PC-3 (cell line): ENCODE data around the gene MARS2. TPM values are rescaled to one million over a fixed set of nuclear protein-coding genes. Genes with fewer than 3 reads are reported as not detected.
A peak's percentile ranks its signal among the peaks of the same experiment; 100 is the strongest.
"Not testable (repeated sequence)": the region's sequence is repeated elsewhere in the genome, so short reads cannot be mapped to it uniquely, and the experiment has no call there.

Experiments
- ATAC-seq: fragments of 200-7000 bp; cut with Tn5 transposase; 2 replicates; pipeline ENCODE4 v1.9.1; 2020; ENCODE audit warnings: mild to moderate bottlenecking, moderate library complexity
- BruUV-seq: library from RNA; stranded (reverse); fragments of 400-500 nt; replicated peaks from 2 replicates; lab custom pipeline; 2021; lab: Mats Ljungman, UMichigan
- CTCF ChIA-PET: fragments of 300-600 bp; sonication (Branson Sonifier 250); formaldehyde crosslinking; loops from one replicate; lab custom pipeline; 2022; ENCODE audit warnings: antibody characterized with exemption; lab: Charles Lee
- POLR2A ChIA-PET: fragments of 300-600 bp; sonication (Branson Sonifier 250); formaldehyde crosslinking; loops from one replicate; lab custom pipeline; 2022; ENCODE audit warnings: antibody characterized with exemption; ENCODE audit not compliant: unreplicated experiment; lab: Charles Lee
- DNase-seq: peaks from one replicate; pipeline ENCODE4 v3.0.0-alpha.2; 2015
- H2AFZ ChIP-seq: fragments of 300-600 bp; sonication (generic); 2 replicates; pipeline ENCODE4 v1.6.0; 2016; ENCODE audit warnings: antibody characterized with exemption, low read length
- H3F3A ChIP-seq: fragments of 300-600 bp; sonication (generic); one replicate; pipeline ENCODE4 v1.6.0; 2017; ENCODE audit warnings: antibody characterized with exemption, low read length, control low read depth, mild to moderate bottlenecking; ENCODE audit not compliant: unreplicated experiment
- H3K27ac ChIP-seq: fragments of 300-600 bp; sonication (generic); 2 replicates; pipeline ENCODE4 v1.5.1; 2016; ENCODE audit warnings: mild to moderate bottlenecking, low read length
- H3K27me3 ChIP-seq: fragments of 300-600 bp; sonication (generic); 2 replicates; pipeline ENCODE4 v1.6.1; 2016; ENCODE audit warnings: low read length, mixed read lengths
- H3K36me3 ChIP-seq: fragments of 300-600 bp; sonication (generic); 2 replicates; pipeline ENCODE4 v1.6.1; 2016; ENCODE audit warnings: low read depth, mixed run types, low read length, mixed read lengths
- H3K4me1 ChIP-seq: fragments of 300-600 bp; sonication (generic); 2 replicates; pipeline ENCODE4 v1.5.1; 2016; ENCODE audit warnings: low read length; ENCODE audit not compliant: insufficient read depth
- H3K4me2 ChIP-seq: fragments of 300-600 bp; sonication (generic); 2 replicates; pipeline ENCODE4 v1.6.0; 2016; ENCODE audit warnings: low read length
- H3K4me3 ChIP-seq: fragments of 300-600 bp; sonication (generic); 2 replicates; pipeline ENCODE4 v1.5.1; 2016; ENCODE audit warnings: mild to moderate bottlenecking, low read length, mixed read lengths
- H3K79me2 ChIP-seq: fragments of 300-600 bp; sonication (generic); 2 replicates; pipeline ENCODE4 v1.6.1; 2017; ENCODE audit warnings: low read length, mixed read lengths
- H3K9ac ChIP-seq: fragments of 300-600 bp; sonication (generic); 2 replicates; pipeline ENCODE4 v1.6.0; 2016; ENCODE audit warnings: mild to moderate bottlenecking, low read length
- H3K9me2 ChIP-seq: fragments of 300-600 bp; sonication (generic); replicated peaks from 2 replicates; pipeline ENCODE4 v1.6.1; 2016; ENCODE audit warnings: mixed run types, low read length, mixed read lengths
- H3K9me3 ChIP-seq: fragments of 300-600 bp; sonication (generic); 2 replicates; pipeline ENCODE4 v1.6.1; 2016; ENCODE audit warnings: low read length, mixed read lengths
- H4K20me1 ChIP-seq: fragments of 300-600 bp; sonication (generic); 2 replicates; pipeline ENCODE4 v1.6.1; 2016; ENCODE audit warnings: low read length, mixed read lengths
- EZH2 ChIP-seq: fragments of 300-600 bp; sonication (generic); IDR thresholded peaks from one replicate; pipeline ENCODE4 v1.6.1; 2017; ENCODE audit warnings: antibody characterized with exemption, mild to moderate bottlenecking, low read length; ENCODE audit not compliant: unreplicated experiment
- EZH2phosphoT487 ChIP-seq: fragments of 300-600 bp; sonication (generic); IDR thresholded peaks from 2 replicates; pipeline ENCODE4 v1.6.1; 2018; ENCODE audit warnings: mild to moderate bottlenecking, antibody characterized with exemption, low read length, borderline replicate concordance
- intact Hi-C: fragments of 100-400 bp; cut with micrococcal nuclease; formaldehyde crosslinking; loops from 2 replicates; pipeline ENCODE4 v1.9.0; 2023
- total RNA-seq: library from RNA; depleted of rRNA; stranded (reverse); fragments of >200 nt; gene quantifications from 2 replicates; pipeline ENCODE4 v1.2.3, GENCODE V29; 2014
- TF ChIP-seq, protein P1 (sequence below): fragments of 300-600 bp; sonication (generic); conservative IDR thresholded peaks from 2 replicates; pipeline ENCODE4 v1.5.1; 2017; ENCODE audit warnings: antibody characterized with exemption, low read depth, mild to moderate bottlenecking, low read length

The MARS2 gene
- total RNA-seq, 1 experiment from 2014 or later, result 8.3 TPM

DNA sequence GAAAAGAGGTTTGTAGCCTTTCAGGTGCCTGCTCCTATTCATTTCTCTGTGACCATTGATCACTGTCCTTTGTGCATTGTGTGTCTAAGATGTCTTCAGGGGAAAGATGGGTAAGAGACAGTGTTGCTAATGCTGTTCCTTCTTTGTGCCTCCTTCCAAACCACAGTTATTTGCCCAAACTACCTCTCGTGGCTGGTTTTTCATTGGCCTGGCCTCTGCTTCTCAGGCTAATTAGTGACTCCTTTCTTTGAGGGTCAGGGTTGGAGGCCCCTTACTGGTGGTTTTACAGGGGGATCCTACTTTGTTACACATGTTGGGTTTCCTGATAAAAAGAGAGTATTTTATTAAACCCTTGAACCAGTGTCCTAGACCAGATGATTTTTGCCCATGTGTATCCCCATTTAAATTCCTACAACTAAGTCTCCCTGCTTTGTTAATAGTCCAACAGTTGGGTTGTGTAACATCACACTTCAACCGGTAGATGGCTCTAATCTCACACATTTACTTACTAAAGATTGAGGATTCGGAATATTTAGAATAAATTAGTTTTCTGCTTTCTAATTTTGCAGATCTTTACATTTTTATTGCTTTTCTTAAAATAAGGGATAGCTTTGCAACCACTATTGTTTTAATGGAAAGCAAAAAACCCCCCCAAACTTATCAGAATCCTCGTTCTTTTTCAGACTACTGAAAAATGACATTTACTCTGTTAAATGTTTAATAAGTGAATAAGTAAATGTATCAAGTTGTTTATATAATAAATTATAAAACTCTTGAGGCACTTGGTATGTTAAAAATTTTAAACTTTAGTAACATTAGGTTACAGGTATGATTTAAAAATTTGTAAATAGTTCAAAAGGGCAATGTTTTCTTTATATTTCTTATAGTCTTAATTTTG lies 2.4 kb downstream of the MARS2 start:
- Histone ChIP-seq H3K4me3 (peak overlapping the region; percentile 91), H2AFZ (no peak overlapping the region)
- POLR2A ChIA-PET, result no interaction called here

DNA sequence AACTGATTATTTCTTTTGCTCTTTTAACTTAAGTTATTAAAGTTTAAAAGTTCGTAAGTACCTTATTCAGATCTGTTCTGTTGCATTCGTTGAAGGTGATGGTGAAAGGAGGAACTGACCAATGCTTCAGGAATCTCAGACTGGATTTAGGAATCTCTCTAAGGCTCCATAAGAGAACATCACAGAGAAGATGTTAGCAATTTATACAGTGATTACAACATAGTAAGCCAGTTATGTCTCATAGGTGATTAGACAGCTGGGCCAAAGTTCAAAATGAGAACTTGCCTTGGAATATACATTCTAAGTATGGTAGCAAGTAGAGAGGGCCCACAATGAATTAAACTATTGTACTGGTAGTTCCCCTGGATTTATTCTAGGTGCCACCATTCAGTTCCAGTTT lies 3.2 kb downstream of the MARS2 start:
- intact Hi-C loops, result loop anchor here (5.0 to 10.0 kb wide), 4 partner anchors 96 to 551 kb away; partner anchors contain the start of genes MOB4 and SF3B1
- Histone ChIP-seq H3K9ac (peak overlapping the region; percentile 21; the same call in 1 of the 2 replicates), H2AFZ (no peak overlapping the region), H3K79me2 (peaks cover 77% of the 10 kb centered on the region), H3K36me3 (peaks cover 13% of the 10 kb centered on the region), H3K27me3 (no peaks in the 10 kb centered on the region), H3K9me2 (no peaks in the 10 kb centered on the region), H3K4me1 (peaks cover 14% of the 10 kb centered on the region), H3K4me3 (peak overlapping the region; percentile 91), H3F3A (no peaks in the 10 kb centered on the region), H3K27ac (no peak overlapping the region), H3K4me2 (peak overlapping the region; percentile 99), H4K20me1 (peaks cover 42% of the 10 kb centered on the region), H3K9me3 (no peaks in the 10 kb centered on the region)
- DNase-seq, result peak; percentile 69
- no TSS peak for BruUV-seq
- CTCF ChIA-PET, result no interaction called here
- no peak for ATAC-seq
- POLR2A ChIA-PET, result no interaction called here
- TF ChIP-seq EZH2phosphoT487 (no peak), EZH2 (no peak)
- TF ChIP-seq, protein P1, sequence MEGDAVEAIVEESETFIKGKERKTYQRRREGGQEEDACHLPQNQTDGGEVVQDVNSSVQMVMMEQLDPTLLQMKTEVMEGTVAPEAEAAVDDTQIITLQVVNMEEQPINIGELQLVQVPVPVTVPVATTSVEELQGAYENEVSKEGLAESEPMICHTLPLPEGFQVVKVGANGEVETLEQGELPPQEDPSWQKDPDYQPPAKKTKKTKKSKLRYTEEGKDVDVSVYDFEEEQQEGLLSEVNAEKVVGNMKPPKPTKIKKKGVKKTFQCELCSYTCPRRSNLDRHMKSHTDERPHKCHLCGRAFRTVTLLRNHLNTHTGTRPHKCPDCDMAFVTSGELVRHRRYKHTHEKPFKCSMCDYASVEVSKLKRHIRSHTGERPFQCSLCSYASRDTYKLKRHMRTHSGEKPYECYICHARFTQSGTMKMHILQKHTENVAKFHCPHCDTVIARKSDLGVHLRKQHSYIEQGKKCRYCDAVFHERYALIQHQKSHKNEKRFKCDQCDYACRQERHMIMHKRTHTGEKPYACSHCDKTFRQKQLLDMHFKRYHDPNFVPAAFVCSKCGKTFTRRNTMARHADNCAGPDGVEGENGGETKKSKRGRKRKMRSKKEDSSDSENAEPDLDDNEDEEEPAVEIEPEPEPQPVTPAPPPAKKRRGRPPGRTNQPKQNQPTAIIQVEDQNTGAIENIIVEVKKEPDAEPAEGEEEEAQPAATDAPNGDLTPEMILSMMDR, result no peak

More for the DNA sequence above, 2.4 kb downstream of the MARS2 start:
- H3K79me2 ChIP-seq, result peaks cover 70% of the 10 kb centered on the region
- no peaks in the 10 kb centered on the region for H3K9me3 ChIP-seq
- no peaks in the 10 kb centered on the region for H3K27me3 ChIP-seq
- no peaks in the 10 kb centered on the region for H3K9me2 ChIP-seq
- no TSS peak for BruUV-seq
- intact Hi-C loops, result loop anchor here (1.0 to 10.0 kb wide), 6 partner anchors 71 to 550 kb away; partner anchors contain the start of genes MOB4 and SF3B1
- no peaks in the 10 kb centered on the region for H3F3A ChIP-seq
- peak overlapping the region; percentile 89 for H3K9ac ChIP-seq
- peaks cover 14% of the 10 kb centered on the region for H3K4me1 ChIP-seq
- peaks cover 13% of the 10 kb centered on the region for H3K36me3 ChIP-seq
- TF ChIP-seq, protein P1, result peak; percentile 83
- TF ChIP-seq EZH2phosphoT487, result no peak
- ATAC-seq, result no peak
- DNase-seq, result peak; percentile 67
- CTCF ChIA-PET, result interaction anchor here (0.5 kb wide), 1 partner anchor 935 kb away, joined by 3 read pairs; no protein-coding TSS in a partner anchor
- H3K27ac ChIP-seq, result no peak overlapping the region
- H4K20me1 ChIP-seq, result peaks cover 42% of the 10 kb centered on the region
- peak overlapping the region; percentile 99 for H3K4me2 ChIP-seq

DNA sequence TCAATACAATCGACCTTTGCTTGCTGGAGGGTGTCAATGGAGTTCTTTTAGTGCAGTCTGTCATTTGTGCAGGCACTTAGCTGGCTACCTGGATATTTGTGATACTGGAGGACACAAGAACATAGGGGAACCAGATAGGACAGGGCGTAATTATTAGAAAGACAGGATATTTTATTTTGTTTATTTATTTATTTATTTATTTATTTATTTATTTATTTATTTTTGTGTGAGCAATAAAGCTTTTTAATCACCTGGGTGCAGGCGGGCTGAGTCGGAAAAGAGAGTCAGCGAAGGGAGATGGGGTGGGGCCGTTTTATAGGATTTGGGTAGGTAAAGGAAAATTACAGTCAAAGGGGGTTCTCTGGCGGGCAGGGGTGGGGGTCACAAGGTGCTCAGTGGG lies 4.0 kb downstream of the MARS2 start:
- H3K4me1 ChIP-seq, result peaks cover 14% of the 10 kb centered on the region
- peaks cover 83% of the 10 kb centered on the region for H3K79me2 ChIP-seq
- BruUV-seq, H3K9me3 ChIP-seq, CTCF ChIA-PET, H3F3A ChIP-seq, H3K27ac ChIP-seq, DNase-seq, POLR2A ChIA-PET, H3K27me3 ChIP-seq, ATAC-seq, H3K9me2 ChIP-seq, H3K9ac ChIP-seq, H2AFZ ChIP-seq: not testable (repeated sequence)
- intact Hi-C loops, result loop anchor here (5.0 to 10.0 kb wide), 4 partner anchors 97 to 552 kb away; partner anchors contain the start of genes MOB4 and SF3B1
- H4K20me1 ChIP-seq, result peaks cover 42% of the 10 kb centered on the region
- peaks cover 16% of the 10 kb centered on the region for H3K36me3 ChIP-seq
- peak overlapping the region; percentile 99 for H3K4me2 ChIP-seq
- peak overlapping the region; percentile 91 for H3K4me3 ChIP-seq
